D721Med (cell line): ENCODE results near the gene RTEL1.
"Not testable (repeated sequence)": the region's sequence is repeated elsewhere in the genome, so short reads cannot be mapped to it uniquely, and the experiment has no call there.

Source experiments
- DNase-seq: peaks from one replicate; pipeline ENCODE4 v3.0.0; 2011; ENCODE audit warnings: low spot score; ENCODE audit not compliant: insufficient read length
- FAIRE-seq: peaks from 2 replicates; lab custom pipeline; 2011; peaks lifted over from hg19 to GRCh38; lab: Jason Lieb, UNC
- TF ChIP-seq, protein P1 (sequence below): IDR thresholded peaks from 2 replicates; pipeline ENCODE4 v1.5.1; 2012; ENCODE audit warnings: mild to moderate bottlenecking, control low read depth; ENCODE audit not compliant: insufficient read depth; ENCODE audit errors: missing control alignments

The RTEL1 gene

DNA sequence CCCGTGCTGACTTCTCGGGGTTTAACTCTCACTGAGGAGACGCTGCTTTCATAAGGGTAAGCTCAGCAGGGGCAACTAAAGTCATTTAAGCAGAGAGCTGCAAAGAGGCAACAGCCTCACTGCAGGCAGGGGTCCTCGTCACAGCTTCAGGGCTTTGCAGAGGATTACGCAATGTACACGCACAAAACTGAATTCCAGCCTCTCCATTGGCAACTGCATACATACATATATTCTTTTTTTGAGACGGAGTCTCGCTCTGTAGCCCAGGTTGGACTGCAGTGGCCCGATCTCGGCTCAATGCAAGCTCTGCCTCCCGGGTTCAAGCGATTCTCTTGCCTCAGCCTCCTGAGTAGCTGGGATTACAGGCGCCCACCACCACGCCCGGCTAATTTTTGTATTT lies 33.6 kb upstream of the RTEL1 start:
- TF ChIP-seq, protein P1, sequence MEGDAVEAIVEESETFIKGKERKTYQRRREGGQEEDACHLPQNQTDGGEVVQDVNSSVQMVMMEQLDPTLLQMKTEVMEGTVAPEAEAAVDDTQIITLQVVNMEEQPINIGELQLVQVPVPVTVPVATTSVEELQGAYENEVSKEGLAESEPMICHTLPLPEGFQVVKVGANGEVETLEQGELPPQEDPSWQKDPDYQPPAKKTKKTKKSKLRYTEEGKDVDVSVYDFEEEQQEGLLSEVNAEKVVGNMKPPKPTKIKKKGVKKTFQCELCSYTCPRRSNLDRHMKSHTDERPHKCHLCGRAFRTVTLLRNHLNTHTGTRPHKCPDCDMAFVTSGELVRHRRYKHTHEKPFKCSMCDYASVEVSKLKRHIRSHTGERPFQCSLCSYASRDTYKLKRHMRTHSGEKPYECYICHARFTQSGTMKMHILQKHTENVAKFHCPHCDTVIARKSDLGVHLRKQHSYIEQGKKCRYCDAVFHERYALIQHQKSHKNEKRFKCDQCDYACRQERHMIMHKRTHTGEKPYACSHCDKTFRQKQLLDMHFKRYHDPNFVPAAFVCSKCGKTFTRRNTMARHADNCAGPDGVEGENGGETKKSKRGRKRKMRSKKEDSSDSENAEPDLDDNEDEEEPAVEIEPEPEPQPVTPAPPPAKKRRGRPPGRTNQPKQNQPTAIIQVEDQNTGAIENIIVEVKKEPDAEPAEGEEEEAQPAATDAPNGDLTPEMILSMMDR = no peak
- FAIRE-seq = no peak
- DNase-seq = no peak

DNA sequence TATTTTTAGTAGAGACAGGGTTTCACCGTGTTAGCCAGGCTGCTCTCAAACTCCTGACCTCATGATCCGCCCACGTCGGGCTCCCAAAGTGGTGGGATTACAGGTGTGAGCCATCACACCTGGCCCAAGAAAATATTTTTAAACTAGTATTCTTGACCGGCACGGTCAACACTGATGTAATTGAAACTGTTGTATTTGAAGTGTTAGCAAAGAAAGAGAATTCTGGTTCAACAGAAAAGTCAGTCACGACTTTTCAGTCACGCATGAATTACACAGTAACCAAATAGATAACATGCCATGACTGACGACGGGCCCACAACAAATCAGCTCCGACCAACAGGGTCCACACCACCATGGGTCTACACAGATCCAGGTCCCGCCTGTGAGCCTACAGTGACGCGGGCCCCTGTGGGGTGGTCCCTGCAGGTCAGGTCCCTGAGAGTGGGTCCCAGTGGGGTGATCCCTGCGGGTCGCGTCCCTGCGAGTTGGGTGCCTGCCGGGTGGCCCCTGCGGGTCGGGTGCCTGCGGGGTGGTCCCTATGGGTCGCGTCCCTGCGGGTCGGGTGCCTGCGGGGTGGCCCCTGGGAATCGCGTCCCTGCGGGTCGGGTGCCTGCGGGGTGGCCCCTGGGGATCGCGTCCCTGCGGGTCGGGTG lies 32.2 kb upstream of the RTEL1 start:
- FAIRE-seq (no peak), DNase-seq (no peak)
- TF ChIP-seq, protein P1 = no peak

DNA sequence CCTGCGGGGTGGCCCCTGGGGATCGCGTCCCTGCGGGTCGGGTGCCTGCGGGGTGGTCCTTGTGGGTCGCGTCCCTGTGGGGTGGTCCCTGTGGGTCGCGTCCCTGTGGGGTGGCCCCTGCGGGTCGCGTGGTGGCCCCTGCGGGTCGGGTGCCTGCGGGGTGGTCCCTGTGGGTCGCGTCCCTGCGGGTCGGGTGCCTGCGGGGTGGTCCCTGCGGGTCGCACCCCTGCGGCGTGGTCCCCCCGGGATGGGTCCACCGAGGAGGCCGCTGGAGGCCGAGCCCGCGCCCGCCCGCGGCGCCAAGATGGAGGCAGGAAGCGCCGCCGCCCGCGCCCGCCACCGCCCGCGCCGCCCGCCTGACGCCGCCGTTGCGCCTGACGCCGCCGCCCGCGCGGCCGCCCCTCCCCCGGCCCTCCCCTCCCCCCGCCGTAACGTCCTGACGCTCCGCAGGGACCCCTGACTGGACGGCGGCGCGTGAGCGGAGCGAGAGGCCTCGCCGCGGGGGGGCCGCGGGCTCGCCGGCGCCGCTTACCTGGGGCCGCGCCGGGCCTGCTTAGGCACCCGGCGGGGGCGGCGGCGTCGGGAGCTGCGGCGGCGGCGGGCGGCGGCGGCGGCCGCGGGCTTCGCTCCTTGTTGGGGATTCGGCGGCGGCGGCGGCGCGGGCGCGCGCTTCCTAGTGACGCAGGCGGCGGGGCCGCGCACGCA lies 31.5 kb upstream of the RTEL1 start, which contains the start of gene GMEB2:
Gene GMEB2, minus strand, starts transcription at position 678 of the 705 bp plus-strand sequence. CDS start 7,704 bp downstream, outside the sequence.
- DNase-seq (peak; percentile 78), FAIRE-seq (no peak)
- TF ChIP-seq, protein P1 = no peak

DNA sequence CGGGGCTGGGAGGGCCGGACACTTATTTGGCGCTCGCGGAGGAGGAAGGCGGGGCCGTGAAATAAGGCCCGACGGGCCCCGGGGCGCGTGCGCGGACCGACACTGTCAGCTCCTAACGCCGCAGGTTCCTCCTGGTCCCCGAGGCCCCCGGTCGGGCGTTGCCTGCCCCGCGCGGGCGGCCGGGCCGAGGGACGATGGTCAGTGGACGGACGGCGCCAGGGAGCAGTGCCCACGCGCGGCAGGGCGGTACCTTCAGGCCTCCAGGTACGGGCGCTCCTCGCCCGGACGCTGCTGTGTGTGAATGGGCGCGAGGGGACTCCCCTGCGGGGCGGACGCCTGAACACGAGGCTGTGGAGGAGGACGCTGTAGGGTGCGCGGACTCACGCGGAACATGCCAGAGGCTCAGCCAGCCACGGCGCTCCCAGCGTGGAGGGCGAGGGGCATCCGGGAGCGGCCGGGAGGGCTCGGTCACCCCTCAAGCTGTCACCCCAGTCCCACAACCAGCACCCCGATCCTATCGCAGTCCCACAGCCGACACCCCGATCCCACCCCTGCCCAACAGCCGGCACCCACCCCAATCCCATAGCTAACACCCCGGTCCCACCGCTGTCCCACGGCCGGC lies 30.9 kb upstream of the RTEL1 start:
- no peak for FAIRE-seq
- TF ChIP-seq, protein P1 = no peak
- DNase-seq = peak; percentile 97

DNA sequence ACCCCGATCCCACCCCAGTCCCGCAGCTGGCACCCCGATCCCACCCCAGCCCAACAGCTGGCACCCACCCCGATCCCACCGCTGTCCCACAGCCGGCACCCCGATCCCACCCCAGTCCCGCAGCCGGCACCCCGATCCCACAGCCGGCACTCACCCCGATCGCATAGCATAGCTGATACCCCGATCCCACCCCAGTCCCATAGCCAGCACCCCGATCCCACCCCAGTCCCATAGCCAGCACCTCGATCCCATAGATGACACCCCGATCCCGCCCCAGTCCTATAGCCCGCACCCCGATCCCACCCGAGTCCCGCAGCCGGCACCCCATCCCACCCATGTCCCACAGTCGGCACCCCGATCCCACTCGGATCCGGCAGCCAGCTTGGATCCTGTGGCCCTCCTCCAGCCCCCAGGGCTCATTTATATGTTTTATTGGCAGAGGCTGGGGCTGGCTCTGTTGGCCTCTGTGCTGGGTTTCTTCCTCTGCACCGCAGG lies 30.3 kb upstream of the RTEL1 start:
- TF ChIP-seq, protein P1 = no peak
- no peak for FAIRE-seq

DNA sequence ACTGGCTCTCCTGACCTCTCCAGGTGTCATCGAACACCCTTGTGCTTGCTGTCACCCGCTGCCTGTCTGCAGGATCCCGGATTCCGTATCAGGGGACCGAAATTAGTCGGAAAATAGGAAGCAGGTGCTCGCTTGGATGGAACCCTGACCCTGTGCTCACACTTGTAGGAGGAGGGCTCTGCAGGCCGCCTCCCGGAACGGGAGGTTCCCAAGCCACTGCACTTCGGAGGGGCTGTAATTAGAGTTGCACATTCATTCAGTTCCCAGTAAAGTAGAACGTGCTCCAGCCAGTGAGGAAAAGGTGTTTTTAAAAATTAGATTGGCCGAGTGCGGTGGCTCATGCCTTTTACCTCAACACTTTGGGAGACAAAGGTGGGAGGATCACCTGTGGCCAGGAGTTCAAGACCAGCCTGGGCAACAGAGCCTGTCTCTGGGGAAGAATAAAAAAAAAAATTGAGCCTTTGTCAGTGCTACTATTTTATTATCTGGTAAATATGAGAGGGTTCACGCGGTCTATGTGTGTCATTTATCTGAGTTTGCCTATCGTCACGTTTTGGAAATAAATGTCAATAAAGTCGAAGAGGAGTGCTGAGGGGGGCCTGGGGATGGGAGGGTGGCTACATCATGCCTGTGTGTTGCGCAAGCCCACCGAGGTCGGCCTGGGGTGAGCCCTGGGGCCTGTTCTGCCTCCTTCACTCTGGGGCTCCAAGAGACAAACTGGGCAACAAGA lies 29.7 kb upstream of the RTEL1 start:
- no peak for FAIRE-seq
- TF ChIP-seq, protein P1 = no peak

More for the DNA sequence above, 30.3 kb upstream of the RTEL1 start:
- no peak for DNase-seq

DNA sequence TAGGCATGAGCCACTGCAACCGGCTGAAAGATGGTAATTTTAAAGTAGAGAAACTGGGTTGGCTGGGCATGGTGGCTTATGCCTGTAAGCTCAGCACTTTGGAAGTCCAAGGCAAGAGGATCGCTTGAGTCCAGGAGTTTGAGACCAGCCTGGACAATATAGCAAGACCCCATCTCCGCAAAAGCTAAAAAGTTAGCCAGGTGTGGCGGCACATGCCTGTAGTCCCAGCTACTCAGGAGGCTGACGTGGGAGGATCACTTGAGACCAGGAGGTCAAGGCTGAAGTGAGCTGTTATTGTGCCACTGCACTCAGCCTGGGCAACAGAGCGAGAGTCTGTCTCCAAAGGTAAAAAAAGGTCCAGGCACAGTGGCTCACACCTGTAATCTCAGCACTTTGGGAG lies 27.2 kb upstream of the RTEL1 start:
- not testable (repeated sequence) for FAIRE-seq, DNase-seq

More for the DNA sequence above, 29.7 kb upstream of the RTEL1 start:
- no peak for DNase-seq

DNA sequence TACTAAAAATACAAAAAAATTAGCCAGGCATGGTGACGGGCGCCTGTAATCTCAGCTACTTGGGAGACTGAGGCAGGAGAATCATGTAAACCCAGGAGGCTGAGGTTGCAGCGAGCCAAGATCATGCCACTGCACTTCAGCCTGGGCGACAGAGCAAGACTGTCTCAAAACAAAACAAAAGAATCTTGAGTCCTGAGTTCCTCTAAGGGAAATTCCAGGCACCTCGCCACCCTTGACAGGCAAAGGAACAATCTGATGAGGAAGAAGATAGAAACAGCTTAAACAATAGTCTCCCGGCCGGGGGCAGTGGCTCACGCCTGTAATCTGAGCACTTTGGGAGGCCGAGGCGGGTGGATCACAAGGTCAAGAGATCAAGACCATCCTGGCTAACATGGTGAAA lies 26.7 kb upstream of the RTEL1 start:
- not testable (repeated sequence) for DNase-seq, FAIRE-seq
